GM03348 (cell line): ENCODE measurements around the gene SLC2A6.

Experiments
- DNase-seq: peaks from one replicate; pipeline ENCODE4 v3.0.0; 2012; ENCODE audit warnings: low spot score

The SLC2A6 gene

DNA sequence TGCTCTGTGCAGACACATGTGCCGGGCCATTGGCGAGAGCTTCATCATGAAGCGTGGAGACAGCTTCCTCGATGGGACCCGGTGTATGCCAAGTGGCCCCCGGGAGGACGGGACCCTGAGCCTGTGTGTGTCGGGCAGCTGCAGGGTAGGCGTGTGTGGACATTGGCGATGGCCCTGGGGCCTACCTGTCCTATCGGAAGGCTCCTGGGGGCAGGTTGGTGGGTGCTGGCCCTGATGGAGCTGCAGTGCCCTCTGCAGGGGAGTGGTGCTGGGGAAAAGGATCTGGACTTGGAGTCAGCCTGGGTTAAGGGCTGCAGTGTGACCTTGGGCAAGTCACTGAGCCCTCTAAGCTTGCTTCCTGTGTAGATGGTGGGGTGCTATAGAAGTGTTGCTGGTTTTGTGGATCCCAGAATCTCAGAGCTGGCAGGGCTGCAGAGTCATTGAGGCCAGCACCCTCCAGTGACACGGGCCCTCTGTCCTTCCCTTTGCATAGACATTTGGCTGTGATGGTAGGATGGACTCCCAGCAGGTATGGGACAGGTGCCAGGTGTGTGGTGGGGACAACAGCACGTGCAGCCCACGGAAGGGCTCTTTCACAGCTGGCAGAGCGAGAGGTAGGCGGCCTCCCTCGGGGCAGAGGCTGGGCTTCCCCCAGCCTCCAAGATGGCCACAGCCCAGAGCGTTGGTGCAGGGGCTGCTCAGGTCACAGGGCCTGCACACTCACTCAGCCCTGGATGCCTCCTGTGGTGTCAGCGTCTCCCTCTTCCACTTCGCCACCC is 41.0 kb downstream of the SLC2A6 start:
- no peak for DNase-seq

DNA sequence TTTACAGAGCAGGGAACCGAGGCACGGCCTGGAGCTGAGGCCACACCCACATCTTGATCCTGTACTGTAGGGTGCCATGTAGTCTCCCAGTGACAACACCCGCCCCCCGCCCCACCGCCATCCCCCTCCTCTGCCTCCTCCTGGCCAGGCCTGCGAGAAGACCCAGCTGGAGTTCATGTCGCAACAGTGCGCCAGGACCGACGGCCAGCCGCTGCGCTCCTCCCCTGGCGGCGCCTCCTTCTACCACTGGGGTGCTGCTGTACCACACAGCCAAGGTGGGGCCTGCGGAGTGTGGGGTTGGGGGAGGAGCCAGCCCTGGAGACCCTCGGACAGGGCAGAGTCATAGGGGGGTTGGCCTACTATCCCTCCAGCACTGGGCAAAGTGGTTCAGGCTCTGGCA is 42.2 kb downstream of the SLC2A6 start:
- DNase-seq, result no peak

DNA sequence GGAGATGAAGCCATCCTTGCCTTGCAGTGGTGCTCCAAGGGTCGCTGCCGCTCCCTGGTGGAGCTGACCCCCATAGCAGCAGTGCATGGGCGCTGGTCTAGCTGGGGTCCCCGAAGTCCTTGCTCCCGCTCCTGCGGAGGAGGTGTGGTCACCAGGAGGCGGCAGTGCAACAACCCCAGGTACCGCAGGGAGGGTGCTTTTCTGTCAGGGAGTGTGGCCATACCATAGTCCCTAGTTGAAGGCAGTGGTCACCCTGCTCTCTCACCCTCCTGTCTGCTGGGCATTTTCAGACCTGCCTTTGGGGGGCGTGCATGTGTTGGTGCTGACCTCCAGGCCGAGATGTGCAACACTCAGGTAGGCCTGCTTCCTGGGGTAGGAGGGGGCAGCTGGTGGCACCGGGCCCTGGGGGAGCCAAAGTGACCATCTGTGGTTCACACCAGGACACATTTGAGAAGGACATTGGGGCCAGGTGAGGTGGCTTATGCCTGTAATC is 45.5 kb downstream of the SLC2A6 start:
- DNase-seq, result no peak

DNA sequence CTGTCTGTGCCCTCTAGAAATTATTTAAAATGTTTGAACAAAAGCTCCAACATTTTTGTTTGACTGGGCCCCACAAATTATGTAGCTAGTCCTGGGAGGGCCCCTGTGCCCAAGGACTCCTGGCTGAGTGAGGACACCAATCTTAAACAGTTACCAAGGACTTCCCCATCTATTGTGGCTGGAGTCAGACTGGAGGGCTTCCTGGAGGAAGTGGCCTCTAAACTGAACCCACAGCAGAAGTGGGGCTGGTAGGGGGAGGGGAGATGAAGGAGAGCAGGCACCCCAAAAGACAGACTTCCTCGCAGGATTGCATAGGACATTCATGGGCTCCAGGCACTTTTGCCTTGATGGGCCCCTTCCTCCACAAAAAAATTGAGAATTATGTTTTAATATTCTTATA is 48.7 kb downstream of the SLC2A6 start:
- DNase-seq, result no peak

DNA sequence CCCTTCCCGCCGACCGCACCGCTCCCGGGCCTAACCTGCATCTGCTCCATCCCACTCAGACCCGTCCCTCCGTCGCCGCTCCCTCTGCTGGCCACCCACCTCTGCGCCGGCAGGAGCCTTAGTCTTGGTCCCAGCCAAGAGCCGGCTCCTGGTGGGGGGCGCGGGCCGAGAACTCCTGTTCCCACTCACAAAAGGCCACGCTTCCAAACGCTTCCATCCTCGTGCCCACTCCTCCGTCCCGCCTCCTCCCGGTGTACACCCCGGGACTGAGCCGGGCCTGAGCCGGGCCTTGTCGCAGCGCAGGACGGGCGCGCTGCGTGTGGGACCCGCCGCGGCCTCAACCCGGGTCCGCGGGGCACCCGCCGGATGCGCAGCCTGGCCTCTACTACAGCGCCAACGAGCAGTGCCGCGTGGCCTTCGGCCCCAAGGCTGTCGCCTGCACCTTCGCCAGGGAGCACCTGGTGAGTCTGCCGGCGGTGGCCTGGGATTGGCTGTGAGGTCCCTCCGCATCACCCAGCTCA is 49.2 kb downstream of the SLC2A6 start:
- DNase-seq, result peak; percentile 56

DNA sequence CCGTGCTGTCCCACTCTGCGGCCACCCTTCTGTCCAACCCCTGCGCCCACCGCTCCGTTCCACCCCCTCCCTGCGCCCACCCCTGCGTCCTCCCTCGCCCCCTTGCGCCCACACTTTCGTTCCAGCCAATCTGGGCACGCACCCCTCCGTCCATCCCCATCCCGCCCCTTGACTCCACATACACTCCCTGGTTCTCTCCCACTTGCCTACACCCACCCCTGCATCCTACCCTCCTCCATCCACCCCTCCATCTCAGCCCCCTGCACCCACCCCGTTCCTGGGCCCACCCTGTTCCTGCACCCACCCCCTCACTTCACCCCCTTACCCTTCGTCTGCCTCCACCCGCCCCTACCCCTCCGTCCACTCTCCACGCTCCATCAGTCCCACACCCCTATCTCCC is 49.7 kb downstream of the SLC2A6 start:
- no peak for DNase-seq

DNA sequence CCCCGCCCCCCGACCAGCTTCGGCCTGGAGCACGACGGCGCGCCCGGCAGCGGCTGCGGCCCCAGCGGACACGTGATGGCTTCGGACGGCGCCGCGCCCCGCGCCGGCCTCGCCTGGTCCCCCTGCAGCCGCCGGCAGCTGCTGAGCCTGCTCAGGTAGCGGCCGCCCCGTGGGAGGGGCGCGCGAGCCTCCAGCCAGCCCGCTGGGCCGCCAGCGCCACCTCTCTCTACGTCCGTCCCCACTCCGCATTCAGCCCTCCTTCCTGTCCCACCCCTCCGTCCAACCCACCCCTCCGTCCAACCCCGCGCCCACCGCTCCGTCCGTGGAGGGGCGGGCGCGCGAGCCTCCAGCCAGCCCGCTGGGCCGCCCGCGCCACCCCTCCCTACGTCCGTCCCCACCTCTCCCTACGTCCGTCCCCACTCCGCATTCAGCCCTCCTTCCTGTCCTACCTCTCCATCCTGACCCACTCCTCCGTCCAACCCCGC is 50.2 kb downstream of the SLC2A6 start:
- no peak for DNase-seq

DNA sequence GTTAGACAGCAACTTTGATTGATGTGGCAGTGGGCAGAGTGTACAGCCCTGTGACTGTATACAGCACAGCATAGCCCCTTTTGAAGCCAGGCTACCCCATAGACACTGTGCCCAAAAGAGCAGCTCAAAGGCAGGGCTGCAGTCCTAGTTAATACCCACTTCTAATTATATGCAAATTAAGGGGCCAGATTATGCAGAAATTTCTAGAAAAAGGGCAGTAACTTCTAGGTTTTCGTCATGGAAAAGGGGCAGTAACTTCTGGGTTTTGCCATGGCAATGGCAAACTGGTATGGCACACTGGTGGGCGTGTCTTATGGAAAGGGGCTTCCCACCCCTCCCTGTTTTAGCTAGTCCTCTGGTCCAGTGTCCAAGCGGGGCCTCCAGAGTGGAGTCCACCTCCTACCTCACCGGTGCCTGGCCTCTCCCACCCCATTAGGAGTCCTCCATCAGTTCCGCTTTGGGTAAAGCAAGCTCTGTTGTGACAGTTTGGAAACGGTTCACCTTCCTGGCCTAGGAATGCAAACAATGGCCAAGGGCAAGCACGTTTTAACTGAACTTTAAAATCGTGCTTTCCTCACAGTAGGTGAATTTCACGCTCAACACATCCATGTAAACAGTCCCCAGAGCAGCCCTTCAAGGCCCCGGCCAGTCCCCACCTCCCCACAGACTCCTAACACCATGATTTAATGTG is 51.1 kb downstream of the SLC2A6 start:
- DNase-seq, result no peak

DNA sequence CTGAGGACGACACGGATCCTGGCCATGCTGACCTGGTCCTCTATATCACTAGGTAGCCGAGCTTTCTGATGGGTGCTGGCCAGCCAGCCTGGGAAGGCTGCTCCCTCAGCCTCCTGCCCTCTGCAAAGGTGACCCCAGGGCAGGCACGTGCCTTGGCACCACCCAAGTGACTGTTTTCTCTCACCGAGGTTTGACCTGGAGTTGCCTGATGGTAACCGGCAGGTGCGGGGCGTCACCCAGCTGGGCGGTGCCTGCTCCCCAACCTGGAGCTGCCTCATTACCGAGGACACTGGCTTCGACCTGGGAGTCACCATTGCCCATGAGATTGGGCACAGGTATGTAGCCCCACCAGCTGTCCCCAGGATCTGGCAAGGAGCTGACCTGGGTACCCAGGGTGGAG is 52.9 kb downstream of the SLC2A6 start:
- DNase-seq, result no peak

DNA sequence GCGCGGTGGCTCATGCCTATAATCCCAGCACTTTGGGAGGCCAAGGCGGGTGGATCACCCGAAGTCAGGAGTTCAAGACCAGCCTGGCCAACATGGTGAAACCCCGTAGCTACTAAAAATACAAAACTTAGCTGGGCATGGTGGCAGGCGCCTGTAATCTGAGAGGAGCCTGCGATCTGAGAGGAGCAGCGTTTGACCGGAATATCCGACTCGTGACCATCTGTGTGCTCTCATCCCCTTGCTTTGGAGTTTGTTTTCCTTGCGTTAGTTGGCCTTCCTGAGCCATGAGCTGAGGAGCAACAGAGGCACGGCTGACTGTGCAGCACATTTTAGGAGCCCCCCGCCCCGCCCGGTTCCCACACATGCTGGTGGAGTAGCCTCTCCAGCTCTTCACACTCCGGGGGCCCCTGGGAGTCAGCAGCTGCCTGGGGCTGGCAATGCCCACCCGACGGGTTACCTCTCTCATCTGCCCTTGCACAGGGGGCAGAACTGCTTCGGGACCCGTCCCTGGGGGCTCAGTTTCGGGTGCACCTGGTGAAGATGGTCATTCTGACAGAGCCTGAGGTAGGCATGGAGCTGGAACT is 53.8 kb downstream of the SLC2A6 start:
- no peak for DNase-seq

DNA sequence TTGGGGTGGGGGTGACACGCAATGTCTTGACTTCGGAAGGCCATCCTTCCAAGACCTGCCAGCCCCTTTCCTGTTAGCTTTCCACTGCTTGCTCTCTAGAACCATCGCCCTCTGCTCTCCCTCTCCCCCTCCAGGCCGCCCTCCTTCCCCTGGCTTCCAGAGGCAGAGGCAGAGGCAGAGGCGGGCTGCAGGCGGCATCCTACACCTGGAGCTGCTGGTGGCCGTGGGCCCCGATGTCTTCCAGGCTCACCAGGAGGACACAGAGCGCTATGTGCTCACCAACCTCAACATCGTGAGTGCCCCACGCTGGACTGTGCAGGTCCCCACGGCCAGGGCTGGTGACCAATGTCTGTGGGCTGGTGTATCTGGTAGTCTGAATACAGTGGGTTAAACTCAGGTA is 54.7 kb downstream of the SLC2A6 start:
- DNase-seq, result no peak

DNA sequence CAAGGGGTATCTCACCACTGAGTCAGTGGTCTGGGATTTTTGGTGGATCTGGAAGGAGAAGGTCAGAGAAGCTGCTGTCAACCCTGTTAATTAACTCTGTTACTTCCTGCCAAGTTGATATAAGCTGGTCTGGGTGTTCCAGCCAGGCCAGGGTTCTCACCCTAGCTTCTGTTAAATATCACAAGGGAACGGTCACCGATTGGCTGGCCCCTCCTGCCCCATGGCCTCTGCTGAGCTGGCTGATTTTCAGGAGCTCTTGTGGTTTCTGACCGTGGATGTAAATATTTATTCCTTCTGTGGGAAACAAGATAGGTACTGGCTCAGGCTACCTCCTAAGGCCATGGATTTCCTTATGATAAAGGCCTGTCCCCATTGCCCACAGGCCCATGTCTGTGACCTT is 55.7 kb downstream of the SLC2A6 start:
- DNase-seq, result no peak

DNA sequence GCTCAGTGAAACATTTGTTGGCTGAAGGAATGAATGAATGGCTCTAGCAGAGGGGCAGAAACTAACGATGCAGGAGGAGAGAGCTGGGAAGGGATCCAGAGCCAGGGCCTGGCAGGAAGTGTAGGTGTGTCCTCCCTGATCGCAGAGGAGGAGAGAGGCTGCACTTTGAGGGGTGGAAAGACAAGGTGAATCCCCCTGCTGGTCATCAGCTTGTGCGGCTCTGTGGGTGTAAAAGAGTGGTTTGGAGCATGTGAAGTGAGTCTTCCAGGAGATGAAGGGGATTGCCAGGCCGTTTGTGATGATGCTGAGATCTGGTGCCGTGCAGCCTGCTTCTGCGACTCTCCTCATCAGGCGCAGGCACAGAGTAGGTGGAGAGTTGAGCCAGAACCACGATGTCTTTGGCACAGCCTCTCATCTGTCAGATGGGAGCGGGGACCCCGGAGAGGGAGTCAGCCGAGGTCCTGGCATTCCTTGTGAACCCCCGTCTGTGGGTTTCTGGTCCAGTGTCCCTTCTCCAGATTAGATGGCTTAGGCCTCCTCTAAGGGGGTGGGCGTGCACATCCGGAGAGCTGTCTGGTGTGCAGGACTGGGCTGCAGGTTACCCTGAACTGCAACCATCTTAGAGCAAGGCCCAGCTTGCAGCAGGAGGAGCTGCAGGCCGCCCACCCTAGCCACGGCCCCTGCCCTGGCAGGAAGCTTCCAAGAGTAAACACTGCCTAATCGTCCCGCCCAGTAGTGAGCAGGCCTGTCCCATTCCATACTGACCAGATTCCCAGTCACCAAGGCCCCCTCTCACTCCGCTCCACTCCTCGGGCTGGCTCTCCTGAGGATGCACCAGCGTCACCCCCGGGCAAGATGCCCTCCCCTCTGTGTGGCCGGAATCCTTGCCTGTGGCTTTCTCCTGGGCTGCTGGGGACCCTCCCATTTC is 57.0 kb downstream of the SLC2A6 start, which contains the start of gene ADAMTS13:
Gene ADAMTS13 (plus strand): TSS at position 753 of the 928 bp plus-strand sequence. CDS start 77 bp downstream, at position 830.
- DNase-seq, result no peak
